Tibial nerve (tissue), 3 donors: ENCODE measurements around the gene TMEM151B.

Experiments used
- POLR2A ChIP-seq, 2 donors: fragments of 450-650 bp; IDR thresholded peaks; one replicate each; pipeline ENCODE4 v1.6.1; 2017; ENCODE audit warnings: antibody characterized with exemption in 2 of 2, mild to moderate bottlenecking in 2 of 2, moderate library complexity in 2 of 2
- TF ChIP-seq, protein P1 (sequence below), 5 experiments: fragments of 200-600 bp in 3 of 5; fragments of 450-650 bp in 2 of 5; sonication (generic) in 3 of 5; IDR thresholded peaks; one replicate each; pipeline ENCODE4 v1.5.1; 2016 to 2019; ENCODE audit warnings: antibody characterized with exemption in 5 of 5, mild to moderate bottlenecking in 3 of 5, moderate library complexity in 2 of 5

DNA sequence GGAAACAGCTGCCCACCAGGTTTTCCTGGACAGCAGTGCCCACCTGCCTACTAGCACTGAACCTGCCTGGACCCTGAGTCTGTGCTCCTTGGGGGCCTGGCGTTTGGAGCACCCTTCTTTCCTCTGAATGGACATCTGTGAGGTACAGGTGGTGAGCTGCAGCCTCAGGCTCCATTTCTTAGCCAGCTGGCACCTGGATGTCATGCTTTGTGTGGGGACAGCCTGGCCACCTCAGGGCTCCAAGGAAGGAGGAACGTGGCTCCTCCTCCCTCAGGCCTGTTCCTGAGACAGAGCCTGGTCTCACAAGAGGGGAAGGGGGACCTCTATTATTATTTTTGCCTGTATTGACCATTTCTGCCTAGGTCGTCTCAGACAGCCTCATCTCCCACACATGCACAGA is 8.1 kb downstream of the TMEM151B start:
- TF ChIP-seq, protein P1, sequence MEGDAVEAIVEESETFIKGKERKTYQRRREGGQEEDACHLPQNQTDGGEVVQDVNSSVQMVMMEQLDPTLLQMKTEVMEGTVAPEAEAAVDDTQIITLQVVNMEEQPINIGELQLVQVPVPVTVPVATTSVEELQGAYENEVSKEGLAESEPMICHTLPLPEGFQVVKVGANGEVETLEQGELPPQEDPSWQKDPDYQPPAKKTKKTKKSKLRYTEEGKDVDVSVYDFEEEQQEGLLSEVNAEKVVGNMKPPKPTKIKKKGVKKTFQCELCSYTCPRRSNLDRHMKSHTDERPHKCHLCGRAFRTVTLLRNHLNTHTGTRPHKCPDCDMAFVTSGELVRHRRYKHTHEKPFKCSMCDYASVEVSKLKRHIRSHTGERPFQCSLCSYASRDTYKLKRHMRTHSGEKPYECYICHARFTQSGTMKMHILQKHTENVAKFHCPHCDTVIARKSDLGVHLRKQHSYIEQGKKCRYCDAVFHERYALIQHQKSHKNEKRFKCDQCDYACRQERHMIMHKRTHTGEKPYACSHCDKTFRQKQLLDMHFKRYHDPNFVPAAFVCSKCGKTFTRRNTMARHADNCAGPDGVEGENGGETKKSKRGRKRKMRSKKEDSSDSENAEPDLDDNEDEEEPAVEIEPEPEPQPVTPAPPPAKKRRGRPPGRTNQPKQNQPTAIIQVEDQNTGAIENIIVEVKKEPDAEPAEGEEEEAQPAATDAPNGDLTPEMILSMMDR (IDR thresholded peaks at IDR 0.05), result no peak
- no peak for TF ChIP-seq POLR2A (IDR thresholded peaks at IDR 0.05)
